GM21717 (cell line): ENCODE results near the gene C15orf62.

ENCODE experiments used
- ATAC-seq: cut with Tn5 transposase; IDR thresholded peaks from one replicate; pipeline ENCODE4 v1.9.1; 2021; ENCODE audit warnings: mild to moderate bottlenecking, moderate library complexity; ENCODE audit not compliant: unreplicated experiment

C15orf62 gene

DNA sequence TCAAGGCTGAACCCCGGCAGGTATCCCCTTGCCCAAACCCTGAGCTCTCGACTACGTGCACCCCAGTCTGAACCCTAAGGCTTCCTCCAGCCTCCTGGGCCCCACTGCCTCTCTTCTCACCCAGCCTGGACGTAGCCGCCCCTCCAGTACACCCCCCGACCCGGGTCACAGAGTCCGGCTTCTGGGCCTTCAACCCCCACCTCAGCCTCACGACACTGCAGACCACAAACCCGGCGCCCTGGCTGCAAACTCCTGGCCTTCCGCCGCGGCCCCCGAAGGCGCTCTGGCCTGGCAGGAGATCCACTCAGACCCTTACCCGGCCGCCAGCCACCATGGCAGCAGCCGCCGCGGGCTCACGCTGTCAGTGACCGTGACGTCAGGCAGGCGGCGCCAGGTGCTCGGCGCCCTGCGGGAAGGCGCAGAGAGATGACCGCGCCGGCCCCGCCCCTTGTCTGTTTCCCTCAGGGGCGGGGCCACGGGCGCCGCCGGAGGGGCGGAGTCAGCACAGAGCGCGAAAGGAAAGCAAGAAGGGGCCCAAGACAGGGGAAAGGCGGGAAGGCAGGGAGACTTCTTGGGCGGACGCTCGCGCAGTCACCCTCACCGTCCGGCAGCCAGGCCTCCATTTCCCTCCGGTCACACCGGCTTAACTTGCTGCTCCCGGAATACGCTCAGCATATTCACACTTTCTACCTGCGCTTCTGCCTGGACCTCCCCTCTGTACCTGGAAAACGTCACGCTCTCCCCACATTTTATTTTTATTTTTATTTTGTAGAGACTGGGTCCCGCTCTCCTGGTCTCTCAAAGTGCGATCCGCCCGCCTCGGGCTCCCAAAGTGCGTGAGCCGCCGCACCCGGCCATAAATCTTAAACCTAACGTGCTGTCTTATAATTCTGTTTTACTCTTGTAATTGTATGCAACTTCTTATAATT is 14.6 kb upstream of the C15orf62 start, which contains the start of gene RMDN3:
Gene RMDN3 (minus strand): TSS at position 372 of the 929 bp plus-strand sequence. CDS start 471 bp downstream, outside the sequence.
- ATAC-seq = peak; percentile 78

DNA sequence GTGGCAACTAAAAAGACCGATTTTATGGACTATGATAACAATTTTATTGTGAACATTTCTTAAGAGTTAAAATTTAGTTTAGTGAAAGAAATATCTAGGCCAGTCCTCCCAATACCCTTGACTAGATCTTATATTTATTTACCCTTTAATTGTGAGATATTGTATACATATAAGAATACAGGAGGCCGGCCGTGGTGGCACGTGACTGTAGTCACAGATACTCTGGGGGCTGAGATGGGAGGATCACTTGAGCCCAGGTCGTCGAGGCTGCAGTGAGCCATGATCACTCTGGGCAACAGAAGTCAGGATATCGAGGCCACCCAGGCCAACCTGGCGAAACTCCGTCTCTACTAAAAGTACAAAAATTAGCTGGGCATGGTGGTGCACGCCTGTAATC is 14.0 kb upstream of the C15orf62 start:
- no peak for ATAC-seq

DNA sequence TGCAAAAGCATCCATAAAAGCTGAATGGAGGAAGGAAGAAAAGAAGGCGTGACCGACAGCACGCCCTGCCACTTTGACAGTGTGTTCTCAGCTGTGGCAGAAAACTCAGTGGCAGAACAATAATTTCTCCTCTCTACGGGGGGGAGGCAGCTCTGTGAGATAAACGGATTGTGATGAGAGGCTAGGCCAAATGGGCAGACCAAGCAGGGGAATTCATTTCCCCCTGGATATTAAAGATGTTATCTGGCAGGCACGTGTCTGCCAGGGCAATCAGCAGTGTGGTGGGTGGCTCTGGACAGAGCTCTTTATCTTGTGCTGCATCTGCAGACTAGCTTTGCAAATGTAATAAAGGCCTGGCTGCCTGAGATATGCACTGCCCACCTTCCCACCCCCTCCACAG is 12.8 kb upstream of the C15orf62 start:
- no peak for ATAC-seq

DNA sequence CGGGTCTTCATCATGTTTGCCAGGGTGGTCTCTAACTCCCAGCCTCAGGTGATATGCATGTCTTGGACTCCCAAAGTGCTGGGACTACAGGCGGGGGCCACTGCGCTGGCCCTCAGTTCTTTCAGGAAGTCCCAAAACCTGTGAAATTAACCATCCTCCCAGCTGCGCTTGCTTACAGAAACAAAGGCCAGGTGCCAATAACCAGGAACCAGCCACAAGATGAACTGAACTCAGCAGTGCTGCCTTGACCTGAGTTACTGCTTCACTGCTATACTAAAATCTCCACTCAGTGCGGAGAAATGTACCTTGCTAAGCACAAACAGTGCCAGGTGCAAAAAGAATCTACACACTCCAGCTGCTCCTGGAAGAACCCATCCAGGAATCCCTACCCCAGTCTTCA is 9.8 kb upstream of the C15orf62 start:
- no peak for ATAC-seq

DNA sequence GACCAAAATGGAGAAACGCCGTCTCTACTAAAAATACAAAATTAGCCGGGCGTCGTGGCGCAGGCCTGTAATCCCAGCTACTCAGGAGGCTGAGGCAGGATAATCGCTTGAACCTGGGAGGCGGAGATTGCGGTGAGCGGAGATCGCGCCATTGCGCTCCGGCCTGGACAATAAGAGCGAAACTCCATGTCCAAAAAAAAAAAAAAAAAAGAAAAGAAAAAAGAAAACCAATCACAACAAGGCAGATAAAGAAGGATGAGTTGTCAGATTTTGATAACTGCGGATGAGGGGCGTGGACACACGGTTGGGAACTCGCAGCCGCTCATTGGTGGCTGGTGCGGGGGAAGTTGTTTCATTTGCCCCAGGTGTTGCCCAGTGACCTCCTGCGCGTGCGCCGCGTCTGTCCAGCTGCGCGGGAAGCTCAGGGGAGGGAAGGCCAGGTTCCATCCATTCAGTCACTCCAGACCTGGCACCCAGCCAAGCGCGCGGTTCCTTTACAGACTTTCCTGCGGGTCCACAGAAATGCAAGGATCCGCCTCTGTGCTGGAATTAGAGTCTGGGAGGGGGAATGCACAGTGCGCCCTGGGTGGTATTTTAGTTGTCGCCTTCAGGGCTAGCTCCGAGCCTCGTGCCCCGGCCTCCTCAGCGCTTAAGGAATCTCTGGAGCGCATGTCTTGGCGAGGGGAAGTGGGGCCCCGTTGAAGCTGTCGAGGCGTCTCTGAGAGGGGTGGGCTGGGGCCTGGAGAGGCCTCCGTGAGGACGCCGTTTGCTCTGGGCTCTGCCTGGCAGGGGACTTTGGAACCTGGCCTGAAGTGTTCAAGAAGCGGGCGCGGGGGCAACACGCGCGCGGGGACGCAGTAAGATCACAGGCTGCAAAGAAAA is 6.6 kb upstream of the C15orf62 start:
- ATAC-seq = no peak

DNA sequence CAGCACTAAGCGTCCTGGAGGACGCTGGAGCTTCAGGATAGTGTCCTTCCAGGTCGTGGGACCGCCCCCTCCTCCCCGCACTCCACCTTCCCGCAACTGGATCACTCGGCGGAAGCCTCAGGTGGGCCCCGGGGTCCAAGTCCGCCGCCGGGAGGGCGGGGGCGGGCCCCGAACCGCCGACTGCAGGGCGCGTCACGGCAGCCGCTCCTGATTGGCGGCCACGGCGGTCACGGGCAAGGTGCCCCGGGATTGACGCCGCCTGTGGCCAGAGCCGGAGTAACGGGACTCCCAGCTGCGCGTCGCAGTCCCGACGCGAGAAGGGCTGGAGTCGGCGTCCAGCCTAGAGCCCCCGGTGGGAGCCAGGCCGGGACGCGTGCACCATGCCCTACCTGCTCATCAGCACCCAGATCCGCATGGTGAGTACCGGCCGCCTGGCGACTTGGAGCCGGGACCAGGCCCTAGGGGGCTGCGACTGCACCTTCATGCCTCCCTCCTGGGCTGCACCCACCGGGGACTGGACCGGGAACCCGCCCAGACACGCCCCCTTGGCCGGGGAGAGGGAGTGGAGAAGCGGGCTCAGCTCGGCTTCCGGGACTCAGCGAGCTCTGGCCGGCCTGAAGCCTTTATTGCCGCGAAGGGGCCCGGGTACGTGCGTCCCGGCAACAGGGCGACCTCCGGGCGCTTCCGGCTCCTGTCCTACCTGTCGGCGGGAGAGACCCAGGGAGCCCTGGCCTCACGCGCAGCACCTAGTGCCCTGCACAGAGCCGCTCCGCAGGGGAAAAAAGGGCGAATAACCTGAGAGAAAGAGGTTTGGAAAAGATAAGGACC is 5.8 kb upstream of the C15orf62 start, which contains the start of gene GCHFR:
Gene GCHFR (plus strand): TSS at position 268 of the 828 bp plus-strand sequence. CDS start 113 bp downstream, at position 381.
- ATAC-seq = peak; percentile 47

DNA sequence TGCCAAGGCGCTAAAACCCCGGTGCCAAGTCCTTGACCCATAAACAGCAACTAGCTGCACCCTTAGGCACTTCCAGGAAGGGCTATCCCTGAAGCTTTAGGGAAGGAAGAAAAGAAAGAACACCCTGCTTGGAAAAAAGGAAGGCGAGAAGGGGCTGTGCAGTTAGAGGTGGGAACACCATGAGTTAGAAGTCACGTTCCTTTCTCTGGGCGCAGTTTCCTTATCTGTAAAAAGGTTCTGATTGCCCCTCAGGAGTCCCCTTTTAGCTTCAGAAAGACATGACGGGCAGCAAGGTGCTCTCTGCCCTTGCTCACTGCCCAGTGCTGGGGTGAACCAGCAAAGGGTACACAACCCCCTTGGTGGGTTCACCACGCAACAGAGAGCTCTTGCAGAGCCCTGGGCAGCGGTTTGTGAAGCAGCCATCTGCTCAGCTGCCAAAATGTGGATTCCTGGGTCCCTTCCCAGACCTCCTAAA is 5.1 kb upstream of the C15orf62 start:
- ATAC-seq = no peak

DNA sequence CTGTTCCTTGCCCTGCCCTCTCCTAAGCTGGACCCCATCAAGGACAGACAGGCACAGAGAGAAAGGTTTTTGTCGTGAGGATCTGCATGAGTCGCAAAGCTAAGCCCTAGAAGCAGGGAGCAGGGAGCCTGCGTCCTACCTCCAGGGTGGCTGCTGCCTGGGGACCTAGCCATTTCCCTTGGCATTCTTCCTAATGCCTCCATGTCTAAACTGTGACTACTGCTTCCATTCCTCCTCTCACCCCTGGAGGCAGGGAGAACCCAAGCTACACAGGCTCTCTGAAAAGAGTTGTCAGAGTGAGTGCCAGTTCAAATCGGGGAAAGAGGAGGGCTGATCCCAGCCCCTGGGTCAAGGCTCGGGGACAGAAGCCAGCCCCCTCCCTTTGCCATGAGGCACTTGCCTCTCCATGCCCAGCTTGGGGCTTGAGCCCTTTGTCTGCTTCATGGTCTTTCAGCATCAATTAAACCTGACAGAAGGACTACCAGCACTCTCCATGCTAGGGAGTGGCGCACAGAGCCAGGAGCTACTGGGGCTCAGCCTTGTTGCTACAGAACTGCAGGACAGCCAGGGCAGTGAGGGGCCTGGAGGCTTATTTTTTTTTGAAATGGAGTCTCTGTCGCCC is 3.5 kb upstream of the C15orf62 start:
- ATAC-seq = no peak

DNA sequence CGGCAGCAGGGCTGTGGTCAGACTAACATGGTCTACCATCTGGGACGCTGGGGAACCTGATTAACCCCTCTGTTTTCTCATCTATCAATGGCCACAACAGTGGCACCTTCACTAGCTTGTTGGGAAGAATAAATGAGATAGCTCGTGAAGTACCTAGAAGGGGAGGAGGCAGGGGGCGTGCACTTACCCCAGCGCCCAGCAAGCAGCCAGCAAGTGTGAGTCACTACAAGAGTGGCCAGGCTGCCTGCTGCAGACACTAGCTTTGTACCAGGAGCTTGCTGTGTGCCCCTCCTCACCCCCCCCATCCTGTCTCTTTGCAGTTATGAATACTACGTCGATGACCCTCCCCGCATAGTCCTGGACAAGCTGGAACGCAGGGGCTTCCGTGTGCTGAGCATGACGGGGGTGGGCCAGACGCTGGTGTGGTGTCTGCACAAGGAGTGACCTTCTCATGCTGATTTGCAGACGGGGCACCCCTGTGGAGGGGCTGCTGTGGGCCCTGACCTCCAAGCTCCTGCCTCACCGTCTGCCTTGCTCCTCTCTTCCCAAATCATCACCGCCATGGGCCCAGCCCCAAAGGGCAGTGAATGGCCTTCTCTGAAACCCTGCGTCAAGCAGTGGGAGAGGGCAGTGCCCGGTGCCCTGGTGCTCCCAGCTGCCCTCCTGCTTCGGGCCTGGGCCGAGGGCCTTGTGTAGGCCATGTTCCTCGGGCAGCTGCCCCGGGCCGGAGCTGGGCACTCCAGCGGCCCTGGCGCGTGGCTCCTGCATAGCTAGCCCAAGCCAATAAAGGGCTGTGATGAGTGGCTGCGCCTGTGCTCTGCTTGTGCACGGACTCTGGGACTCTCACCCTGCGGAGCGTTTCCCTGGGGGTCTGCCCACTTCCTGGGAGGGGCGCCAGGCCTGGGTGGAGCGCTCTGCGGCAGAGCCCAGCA is 2.6 kb upstream of the C15orf62 start:
- ATAC-seq = no peak

DNA sequence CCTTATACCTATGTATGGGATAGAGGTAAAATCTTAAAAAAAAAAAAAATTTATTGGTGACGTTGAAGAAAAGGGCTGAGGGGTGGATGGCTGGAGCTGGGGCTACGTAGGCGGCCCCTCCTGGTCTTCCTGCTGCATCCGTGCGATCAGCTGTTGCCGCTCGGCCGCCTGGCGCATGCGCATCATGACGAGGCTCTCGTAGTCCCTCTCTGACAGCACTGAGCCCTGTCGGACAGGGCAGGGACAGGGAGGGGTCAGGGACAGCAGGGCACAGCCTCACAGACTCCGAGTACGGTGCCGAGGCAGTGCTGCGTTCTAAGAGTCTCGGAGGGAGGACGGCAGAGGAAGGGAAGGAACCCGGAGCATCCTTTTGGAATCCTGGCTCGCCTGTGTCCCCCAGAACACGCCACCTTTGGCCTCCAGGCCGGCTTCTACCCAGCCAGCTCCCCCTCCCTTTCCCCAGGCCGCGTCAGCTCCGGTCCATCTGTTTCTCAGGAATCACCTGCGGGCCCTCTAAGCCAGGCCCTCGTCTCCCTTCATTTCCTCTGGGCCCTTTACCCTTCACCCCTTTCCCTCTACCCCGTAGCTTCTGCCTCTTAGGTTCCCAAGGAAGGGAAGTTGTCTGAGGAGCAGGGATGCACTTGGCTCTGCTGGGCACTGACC is 1.8 kb upstream of the C15orf62 start:
- no peak for ATAC-seq

DNA sequence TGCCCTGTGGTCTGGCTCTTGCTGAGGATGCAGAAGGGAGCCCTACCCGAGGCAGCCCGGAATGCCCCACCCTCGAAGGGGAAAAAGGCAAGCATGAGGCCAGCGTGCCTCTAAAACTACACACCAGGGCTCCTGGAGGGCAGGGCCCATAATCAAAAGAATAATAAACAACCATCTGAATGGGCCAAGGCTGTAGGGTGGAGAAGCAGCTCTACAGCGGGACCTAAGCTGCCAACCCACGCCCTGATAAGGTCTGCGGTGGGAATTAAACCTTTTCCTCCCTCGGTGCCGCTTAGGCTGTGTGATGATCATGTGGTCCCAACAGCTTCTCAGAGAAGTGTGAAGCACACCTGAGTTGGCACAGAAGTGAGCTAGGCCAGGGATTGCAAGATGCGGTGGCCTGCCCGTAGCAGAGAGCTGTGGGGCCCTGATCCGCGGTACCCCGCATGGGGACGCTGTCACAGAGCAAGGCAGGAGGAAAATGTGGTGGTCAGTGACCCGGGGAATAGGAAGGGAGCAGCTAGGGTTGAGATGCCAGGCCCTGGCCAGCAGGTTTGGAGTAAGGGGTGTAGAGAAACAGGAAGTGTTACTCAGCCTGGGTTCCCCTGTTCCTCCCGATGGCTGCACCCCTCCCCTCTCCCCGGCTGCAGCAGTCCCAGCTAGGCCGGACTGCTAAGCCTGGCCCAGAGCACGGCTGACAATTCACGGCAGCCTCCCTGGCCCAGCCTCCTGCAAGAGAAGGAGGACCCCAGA is 1.1 kb upstream of the C15orf62 start:
- no peak for ATAC-seq

DNA sequence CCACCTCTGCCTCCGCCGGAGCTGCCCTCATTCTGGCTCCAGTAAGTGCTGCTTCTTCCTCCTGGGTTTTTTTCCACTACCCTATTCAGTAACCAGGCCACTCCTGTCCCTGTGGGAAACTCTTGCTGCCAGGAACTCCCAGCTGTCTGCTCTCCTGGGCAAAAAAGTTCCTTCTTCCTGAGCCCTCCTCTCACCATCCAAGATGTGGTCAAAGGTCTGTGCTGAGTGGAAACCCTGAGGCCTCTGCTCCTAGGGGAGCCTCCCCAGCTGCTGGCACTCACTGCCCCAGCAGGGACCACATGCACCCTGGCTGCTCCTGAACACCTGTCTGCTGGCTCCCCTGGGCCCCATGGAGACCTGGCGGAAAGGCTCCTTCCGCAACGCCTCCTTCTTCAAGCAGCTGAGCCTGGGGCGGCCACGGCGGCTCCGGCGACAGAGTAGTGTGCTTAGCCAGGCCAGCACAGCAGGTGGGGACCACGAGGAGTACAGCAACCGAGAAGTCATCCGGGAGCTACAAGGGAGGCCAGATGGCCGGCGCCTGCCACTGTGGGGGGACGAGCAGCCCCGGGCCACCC is 454 bp downstream of the C15orf62 start:
- no peak for ATAC-seq

DNA sequence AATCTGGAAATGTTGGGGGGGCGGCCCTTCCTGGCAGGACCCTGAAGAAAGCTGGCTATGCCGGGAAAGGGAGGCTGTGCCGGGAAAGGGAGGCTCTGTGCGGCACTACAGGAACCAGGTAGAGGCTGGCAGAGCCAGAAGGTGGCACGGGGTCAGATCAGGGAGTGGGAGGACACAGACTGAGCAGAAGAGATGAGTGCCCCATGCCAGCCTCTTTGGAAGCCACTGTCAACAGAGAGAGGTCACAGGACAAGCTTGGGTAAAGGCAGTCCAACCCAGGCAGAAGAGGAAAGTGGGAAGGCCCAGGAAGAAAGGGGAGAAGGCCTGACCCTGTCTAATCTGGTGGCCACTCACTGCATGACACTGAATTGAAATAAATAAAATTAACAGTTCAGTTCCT is 1.5 kb downstream of the C15orf62 start:
- no peak for ATAC-seq

DNA sequence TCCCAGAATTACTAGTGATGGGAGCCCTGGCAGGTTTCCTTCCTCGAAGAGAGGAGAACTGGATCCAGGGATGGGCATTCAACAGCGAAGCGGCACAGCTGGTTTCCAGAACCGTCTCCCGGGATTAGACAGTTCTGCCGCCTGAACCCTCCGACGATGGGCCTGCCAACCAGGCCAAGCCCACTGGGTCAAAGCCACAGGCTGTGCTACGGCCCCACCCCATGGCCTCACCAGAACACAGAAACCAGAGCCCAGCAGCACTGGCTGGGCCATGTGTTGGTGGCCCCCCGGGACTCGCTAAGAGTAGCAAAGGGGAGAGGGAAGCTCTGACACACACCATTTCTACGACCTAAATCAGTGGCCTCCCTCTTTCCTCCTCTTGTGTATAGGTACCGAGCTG is 2.2 kb downstream of the C15orf62 start:
- ATAC-seq = no peak

DNA sequence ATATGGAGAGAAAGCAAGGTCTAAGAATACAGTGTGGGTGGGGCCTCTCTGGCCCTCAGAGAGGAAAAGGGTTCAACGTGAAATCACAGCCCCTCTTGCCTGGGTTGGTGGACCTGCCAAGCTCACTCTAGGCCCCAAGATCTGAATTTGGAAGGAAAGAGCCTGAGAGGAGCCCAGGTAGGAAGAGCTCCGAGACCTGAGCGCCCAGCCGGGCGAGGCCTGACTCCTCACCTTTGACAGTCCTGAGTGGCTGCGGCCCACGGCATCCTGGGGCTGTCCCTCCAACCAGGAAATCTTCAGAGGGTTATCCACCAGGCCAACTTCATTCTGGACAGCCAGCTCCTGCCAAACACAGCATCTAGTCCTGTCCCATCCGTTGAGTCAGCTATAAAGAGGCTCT is 3.7 kb downstream of the C15orf62 start:
- ATAC-seq = no peak

DNA sequence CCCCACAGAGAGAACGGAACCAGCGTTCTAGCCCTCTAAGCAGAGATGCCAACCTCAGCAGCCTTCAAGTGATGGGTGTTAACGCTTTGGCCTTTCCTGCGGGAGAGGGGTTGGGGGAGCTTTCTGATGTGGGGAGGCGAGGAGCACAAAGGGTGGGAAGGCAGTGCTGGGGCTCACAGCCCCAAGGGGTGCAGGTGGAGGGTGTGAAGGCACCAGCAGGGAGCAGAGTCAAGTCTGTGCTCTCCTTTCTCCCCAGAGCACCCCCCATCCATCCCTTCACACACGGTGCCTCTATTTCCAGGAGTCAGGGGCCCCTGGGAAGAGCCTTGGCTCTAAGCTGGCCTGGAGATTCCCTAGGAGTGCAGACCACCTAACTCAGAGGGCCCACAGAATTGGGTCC is 4.1 kb downstream of the C15orf62 start:
- ATAC-seq = no peak

DNA sequence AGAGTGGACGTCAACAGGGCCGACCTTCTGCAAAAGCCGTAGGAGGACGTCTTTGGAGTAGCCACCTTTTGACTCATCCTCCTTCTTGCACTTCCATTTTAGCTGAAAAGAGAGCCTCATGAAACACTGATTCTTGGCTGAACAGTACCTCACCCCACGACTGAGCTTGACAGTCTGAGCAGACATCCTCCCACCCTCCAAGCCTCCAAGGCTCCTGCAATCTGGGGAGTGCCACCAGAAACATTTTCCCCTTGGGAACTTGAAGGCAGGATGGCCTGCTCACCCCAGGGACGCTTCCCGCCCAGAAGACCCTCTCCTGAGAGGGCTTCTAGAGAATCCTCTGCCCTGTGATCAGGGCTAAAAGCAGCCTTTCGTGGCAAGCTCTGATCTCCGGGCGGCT is 5.2 kb downstream of the C15orf62 start:
- ATAC-seq = no peak
